Activated CD8-positive, alpha-beta memory T cell treated with anti-CD3 and anti-CD28 coated beads for 4 hours (primary cell): ENCODE results near the gene FAM236A.
"Not testable (repeated sequence)": the region's sequence is repeated elsewhere in the genome, so short reads cannot be mapped to it uniquely, and the experiment has no call there.

Experiments
- DNase-seq, 2 donors: peaks; one replicate each; pipeline ENCODE4 v3.0.0-alpha.2; 2020; ENCODE audit warnings: low read depth in 2 of 2

FAM236A gene

GRCh38 chrX:72937906-72938305 lies at the start of gene FAM236A:
FAM236A (plus strand) TSS chrX:72938206; CDS start chrX:72938263, 57 bp downstream.
- not testable (repeated sequence) for DNase-seq

GRCh38 chrX:72889740-72890139 lies 48.3 kb upstream of the FAM236A start:
- not testable (repeated sequence) for DNase-seq

GRCh38 chrX:72912315-72912714 lies 25.7 kb upstream of the FAM236A start, which contains the start of gene FAM236C:
FAM236C (plus strand) TSS chrX:72912615; CDS start chrX:72912715, 100 bp downstream.
- DNase-seq, result not testable (repeated sequence)

- DNase-seq, result not testable (repeated sequence)
Measured at GRCh38 chrX:72916096-72916495, 21.9 kb upstream of the FAM236A start.

- not testable (repeated sequence) for DNase-seq
Measured at GRCh38 chrX:72932283-72932682, 5.7 kb upstream of the FAM236A start.

- not testable (repeated sequence) for DNase-seq
Measured at GRCh38 chrX:72936455-72936854, 1.6 kb upstream of the FAM236A start.

- not testable (repeated sequence) for DNase-seq
Measured at GRCh38 chrX:72936882-72937455, 1.0 kb upstream of the FAM236A start.

GRCh38 chrX:72942272-72942671 lies 4.3 kb downstream of the FAM236A start:
- DNase-seq, result not testable (repeated sequence)

- DNase-seq, result not testable (repeated sequence)
Measured at GRCh38 chrX:72943035-72943818, 5.2 kb downstream of the FAM236A start.

GRCh38 chrX:72943819-72944169 lies 5.8 kb downstream of the FAM236A start, which contains the start of gene DMRTC1:
DMRTC1 (minus strand) TSS chrX:72943837; CDS start chrX:72875694, 68,143 bp downstream.
- DNase-seq, result not testable (repeated sequence)

- not testable (repeated sequence) for DNase-seq
Measured at GRCh38 chrX:72959971-72960370, 22.0 kb downstream of the FAM236A start.

GRCh38 chrX:72971859-72972258 lies 33.9 kb downstream of the FAM236A start:
- DNase-seq, result not testable (repeated sequence)

GRCh38 chrX:72974885-72975284 lies 36.9 kb downstream of the FAM236A start:
- not testable (repeated sequence) for DNase-seq

- not testable (repeated sequence) for DNase-seq
Measured at GRCh38 chrX:72980894-72981469, 43.0 kb downstream of the FAM236A start.
